ENCODE results near the gene KCNH2.

KCNH2 gene

DNA sequence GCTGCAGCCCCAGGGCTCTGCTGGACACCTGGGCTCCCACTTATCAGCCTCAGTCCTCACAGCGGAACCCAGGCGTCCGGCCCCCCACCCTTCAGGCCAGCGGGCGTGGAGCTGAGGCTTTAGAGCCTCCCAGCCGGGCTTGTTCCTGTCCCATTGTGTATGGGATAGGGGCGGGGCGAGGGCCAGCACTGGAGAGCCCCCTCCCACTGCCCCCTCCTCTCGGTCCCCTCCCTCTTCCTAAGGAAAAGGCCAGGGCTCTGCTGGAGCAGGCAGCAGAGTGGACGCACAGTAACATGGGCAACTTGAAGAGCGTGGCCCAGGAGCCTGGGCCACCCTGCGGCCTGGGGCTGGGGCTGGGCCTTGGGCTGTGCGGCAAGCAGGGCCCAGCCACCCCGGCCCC, 15.4 kb upstream of the KCNH2 start:
- no peak for DNase-seq

DNA sequence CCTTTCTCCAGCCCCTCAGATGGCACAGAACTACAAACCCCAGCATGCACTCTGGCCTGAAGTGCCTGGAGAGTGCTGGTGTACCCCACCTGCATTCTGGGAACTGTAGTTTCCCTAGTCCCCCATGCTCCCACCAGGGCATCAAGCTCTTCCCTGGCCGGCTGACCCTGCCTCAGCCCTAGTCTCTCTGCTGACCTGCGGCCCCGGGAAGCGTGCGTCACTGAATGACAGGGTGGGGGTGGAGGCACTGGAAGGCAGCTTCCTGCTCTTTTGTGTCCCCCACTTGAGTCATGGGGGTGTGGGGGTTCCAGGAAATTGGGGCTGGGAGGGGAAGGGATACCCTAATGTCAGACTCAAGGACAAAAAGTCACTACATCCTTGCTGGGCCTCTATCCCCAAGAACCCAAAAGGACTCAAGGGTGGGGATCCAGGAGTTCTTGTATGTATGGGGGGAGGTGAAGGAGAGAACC, 14.7 kb upstream of the KCNH2 start:
- DNase-seq, result no peak

DNA sequence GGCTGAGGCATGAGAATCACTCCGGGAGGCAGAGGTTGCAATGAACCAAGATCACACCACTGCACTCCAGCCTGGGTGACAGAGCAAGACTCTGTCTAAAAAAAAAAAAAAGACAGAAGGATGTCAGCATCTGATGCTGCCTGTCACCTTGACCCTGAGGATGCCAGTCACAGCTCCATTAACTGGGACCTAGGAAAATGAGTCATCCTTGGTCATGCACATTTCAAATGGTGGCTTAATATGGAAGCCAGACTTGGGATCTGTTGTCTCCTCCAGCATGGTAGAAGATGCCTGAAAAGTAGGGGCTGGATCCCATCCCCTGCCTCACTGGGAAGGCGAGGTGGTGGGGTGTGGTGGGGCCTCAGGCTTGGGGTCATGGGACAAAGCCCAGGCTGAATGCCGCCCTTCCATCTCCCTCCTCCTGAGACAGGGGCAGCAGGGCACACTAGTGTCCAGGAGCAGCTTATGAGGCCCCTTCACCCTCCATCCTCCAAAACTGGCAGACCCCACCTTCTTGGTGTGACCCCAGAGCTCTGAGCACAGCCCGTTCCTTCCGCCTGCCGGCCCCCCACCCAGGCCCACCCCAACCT, 14.0 kb upstream of the KCNH2 start:
- no peak for DNase-seq

DNA sequence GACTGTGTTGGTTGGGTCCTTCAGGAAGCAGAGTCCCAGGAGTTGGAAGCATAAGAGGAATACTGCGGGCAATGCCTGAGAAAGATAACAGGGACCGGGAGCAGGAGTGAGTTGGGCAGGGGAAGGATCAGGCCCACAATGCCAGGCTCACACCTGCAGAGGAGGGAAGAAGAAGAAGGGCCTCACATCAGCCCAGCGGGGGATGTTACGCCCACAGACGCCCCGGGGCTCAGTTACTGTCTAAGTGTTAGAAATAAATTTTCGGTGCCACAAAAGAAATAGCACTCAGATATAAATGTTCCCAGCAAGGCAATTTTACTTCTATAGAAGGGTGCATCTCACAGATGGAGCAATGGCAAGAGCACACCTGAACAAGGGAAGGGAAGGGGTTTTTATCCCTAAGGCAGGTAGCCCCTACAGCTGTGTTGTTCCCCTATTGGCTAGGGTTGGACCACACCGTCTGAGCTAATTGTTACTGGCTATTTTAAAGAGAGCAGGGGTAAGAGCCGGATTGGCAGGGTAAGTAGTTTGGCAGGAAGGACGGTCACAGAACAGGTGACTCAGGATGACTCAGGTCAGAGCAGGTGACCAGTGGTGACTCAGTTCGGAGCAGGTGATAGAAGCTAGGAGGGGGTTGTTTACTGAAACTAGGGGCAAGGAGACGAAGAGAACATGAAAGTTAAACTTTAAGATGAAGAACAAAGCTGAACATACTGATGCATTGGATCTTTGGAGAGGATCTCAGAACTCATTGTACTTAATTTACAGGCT, 12.5 kb upstream of the KCNH2 start, which contains the start of gene NOS3:
NOS3 (plus strand) TSS at position 602 of the 771 bp plus-strand sequence. CDS start 2,787 bp downstream, outside the sequence.
- no peak for DNase-seq

DNA sequence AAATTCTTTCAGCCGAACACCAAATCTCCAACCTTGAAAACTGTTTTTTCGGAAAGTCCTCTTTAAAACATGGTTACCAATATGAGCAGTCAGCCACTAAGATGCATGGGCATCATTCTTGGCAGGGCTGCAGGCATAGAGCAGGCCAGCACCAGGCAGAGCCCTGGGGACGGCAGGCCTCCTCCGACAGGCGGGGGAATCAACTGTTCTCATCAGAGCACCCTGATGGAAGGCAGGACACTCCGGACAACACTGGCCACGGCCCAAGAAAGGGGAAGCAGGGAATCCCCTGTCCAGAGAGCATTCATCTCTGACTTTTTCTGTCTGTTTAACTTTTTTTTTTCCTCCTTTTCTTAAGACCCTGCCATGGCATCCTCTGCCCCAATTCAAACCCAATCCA, 11.3 kb upstream of the KCNH2 start:
- DNase-seq, result no peak

DNA sequence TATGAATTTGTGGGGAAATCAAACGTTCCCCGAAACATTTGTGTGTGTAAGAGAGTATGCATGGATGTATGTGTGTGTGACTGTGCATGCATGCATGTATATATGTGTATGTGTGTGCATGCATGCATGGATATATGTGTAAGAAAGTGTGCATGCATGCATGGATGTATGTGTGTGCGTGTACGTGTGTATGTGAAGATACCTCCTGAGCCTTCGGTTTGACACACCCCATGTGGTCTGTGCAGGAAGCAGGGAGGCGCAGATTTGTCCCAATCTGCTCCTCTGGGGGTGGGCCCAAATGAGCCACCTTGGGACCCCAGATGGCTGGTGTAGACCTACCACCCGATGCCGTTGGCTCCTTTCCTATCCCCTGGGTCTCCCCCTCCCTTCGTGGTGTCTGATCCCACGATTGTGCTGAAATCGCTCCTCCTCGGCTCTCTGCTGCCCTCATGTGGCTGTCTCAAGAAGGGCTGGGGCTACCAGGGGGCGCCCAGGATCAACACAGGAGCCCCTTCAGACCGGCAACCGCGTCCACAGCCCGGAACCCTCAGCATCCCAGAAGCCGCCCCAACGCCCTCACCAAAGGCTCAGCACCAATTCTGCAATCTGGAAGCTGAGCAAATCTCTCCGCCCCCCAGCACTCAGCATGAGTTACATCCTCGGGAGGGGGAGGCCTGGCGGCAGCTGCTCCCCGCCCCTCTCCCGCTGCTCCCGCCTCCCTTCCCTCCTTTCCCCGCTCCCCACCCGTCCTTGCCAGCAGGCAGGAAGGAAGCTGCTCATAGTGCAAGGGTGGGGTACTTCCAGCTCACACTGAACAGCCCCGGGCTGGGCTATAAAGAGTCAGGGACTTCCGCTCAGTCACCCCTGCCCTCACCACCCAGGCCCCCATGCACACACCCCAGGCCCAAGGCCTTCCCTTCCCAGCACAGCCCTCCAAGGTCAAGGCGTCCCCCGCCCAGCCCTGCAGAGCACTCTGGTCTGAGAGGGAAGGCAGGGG, 10.4 kb upstream of the KCNH2 start:
- DNase-seq, result peak; percentile 60

DNA sequence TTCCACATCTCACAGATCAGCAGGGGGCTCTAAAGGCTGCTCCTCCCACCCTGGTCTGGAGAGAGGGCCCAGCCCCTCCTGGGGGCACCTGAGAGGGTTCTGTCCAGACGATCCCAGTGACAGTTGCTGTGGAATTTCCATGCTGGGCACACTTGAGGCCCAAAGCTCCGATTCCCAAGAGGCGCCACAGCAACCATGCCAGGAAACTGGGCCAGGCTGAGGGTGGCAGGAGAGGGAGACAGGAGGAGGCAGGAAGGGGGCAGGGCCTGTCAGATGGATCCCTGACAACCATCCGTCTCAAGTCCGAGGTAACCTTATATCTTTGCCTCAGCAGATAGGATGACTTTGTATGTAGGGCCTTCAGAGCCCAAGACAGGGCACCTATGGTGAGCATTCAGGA, 8.4 kb upstream of the KCNH2 start:
- DNase-seq, result no peak

DNA sequence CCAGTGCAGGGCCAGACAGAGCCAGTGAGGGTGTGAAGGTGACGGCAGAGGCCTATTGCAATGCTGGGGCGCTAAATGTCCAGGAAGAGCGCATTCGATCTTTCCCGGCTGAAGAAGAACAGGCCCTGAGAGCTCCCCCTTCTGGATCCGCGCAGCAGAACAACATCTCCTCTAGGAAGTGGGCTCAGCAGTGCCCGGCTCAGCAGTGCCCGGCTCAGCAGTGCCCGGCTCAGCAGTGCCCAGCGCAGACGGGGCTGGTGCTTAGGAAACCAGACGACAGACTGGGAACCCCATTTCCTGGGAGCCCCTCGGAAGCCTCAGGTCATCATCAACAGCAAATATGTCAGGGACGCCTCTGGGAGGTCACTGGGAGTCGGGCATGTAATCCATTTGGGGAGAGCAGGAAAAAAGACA, 8.0 kb upstream of the KCNH2 start:
- DNase-seq, result peak; percentile 44

DNA sequence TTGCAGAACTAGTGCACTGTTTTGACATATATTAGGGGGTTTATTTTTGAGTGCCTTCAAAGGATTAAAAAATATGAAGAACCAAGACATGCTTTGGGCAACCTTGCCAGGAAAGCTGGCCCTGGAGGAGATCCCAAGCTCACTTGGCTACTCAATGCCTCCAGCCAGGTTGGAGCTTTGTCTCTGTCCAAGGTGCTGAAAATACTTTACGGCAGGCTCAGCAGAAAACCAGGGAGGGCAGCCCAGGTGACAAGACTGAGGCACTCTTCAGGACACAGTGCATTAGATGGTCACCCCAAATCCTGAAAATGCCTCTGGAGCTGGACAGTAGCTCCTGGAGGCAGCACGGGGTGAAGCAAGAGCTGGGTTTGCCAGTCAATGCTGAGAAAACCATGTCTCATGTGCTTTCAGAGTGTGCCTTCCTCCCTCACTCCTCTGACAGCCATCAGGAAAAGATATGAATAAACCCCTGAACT, 5.8 kb upstream of the KCNH2 start:
- DNase-seq, result peak; percentile 42

DNA sequence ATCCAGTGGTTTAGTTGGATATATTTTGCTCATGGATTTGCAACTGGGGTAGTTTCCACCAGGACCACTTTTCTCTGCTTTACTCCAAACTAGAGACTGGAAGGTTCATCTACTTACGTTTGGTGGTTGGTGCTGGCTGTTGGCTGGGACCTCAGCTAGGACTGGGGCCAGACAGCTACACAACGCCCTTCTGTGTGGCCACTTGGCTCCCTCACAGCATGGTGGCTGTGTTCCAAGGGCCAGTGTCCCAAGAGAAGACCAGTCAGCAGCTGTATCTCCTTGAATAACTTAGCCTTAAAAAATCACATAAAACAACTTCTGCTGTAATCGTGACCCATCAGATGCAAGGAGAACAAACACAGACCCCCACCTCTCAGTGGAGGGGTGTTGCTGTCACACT, 4.2 kb upstream of the KCNH2 start:
- no peak for DNase-seq

DNA sequence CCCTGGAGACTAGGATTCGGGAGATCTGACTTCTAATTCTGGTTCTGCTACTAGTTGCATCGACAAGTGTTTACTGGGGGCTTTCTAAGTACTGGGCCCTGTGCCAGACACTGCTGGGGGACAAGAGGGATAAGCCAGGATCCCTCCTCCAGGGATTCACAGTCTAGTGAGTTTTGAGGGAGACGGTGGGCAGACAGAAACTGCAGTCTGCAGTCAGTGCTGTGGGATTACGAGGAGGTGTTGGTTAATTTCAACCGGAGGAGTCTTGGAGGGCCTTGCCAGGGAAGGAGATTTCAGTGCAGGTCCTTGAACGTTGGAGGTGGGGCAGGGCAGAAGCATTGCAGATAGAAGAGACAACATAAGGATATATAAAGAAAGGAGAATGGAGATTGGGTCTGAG, 3.5 kb upstream of the KCNH2 start:
- DNase-seq, result no peak

DNA sequence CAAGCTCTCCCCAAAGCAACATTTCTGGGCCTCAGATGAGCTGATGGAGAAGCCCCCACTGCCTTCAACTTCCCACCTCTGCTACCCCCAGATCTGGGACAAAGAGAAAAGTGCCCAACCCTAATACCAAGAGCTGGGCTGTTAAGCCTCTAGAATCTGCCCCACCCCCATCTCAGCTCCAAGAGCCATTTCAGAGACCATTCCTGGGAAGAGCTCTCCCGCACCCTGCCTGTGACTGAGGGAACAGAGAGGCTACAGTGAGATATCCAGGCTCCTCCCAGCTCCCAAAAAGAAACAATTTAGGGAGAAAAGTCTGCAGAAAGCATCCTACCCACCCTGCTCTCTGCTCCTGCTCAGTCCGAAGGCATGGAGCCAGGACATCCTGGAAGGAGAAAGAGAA, 2.5 kb upstream of the KCNH2 start:
- no peak for DNase-seq

DNA sequence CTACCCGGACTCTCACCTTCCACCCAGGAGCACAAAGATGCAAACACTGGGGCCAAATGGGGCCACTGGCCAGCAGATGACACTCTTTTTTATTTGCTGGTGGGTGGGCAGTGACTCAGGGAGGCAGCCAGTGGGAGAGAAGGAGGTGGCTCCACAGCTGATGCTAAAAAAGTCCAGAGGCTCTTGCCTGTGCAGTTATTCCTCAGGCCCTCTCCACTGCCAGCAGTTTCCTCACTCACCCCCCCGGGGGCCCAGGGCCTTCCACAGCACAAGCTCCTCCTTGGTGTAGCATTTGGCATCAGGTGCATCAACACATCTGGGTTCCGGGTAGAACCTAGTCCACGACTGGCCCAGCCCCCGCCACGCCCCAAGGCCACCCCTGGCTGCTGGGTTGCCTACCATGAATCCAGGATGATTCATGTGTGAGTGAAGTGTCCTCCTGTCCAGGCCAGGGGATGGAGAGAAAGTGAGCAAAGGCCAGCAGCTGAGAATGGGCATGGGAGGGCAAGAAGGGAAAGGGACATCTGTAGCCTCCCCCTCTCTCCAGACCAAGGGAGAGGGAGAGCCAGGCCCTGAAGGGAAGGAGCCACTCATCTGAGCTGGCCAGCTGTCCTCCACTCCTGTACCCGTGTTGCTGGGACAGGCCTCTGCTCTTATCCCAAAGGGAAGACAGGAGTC, 1.7 kb upstream of the KCNH2 start:
- no peak for DNase-seq

DNA sequence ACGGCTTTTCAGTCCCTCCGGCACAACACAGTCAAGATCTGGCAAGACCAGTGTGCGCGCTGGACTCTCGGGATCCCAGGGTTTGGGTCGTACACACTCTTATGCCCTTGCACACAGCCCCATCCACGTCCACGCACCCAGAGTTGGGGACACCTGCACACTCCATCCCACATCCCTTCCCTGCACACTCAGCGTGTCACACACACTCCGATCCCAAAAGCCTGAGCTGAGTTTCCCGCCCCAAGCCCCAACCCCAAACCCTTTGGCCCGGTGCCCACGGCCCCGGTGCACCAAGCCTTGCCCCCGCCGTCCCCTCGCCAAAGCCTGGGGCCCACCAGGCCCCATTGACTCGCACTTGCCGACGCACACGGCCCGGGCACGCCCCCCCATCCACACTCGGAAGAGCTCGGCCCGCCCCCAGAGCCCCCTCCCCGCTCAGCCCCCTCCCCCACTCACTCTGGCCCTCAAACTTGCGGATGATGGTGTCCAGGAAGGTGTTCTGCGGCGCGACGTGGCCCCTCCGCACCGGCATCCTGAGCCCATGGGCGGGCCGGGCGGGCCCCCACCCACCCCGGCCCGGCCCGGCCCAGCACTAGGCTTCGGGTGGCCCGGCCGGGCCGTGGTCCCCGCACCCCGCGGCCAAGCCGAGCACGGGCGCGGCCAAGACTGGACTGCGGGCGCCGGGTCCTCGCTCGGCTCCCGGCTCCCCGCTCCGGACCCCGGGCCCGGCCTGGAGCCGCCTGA, 567 bp downstream of the KCNH2 start:
- no peak for DNase-seq

DNA sequence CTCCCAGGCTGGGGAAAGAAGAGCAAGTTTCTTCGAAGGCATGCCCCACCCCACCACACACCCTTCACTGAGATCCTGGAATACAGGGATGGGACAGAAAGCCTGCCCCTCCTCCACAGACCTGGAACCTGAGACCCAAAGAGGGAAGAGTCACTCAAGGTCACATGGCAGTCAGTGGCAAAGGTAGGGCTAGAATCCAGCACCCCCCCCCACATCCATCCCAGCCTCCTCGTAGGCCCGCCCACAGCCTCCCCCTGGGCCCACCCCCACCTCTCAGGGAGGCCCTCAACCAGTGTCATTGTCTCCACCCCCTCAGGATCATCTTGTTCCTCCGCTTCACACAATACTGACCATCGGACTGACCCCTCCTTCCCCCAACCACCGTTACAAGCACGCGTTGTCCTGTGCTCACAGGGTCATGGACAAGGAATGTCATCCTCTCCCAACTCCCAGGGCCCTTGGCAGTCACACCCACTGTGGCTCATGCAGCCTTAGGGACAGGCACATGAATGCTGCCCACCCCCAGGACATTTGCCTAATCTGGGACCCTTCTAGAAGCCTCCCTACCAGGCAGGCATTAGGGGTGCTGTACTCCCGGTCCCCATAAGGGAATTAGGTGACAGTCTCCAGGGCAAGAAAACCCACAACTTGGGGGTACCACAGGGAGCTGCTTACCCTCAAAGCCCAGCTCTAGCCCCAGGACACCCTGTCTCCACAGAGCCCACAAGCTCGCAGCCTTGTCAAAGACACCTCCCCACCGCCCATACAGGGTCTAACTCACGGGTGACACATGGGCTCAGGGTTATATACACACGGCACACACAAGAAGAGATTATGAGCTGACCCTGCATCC, 1.4 kb downstream of the KCNH2 start:
- DNase-seq, result no peak

DNA sequence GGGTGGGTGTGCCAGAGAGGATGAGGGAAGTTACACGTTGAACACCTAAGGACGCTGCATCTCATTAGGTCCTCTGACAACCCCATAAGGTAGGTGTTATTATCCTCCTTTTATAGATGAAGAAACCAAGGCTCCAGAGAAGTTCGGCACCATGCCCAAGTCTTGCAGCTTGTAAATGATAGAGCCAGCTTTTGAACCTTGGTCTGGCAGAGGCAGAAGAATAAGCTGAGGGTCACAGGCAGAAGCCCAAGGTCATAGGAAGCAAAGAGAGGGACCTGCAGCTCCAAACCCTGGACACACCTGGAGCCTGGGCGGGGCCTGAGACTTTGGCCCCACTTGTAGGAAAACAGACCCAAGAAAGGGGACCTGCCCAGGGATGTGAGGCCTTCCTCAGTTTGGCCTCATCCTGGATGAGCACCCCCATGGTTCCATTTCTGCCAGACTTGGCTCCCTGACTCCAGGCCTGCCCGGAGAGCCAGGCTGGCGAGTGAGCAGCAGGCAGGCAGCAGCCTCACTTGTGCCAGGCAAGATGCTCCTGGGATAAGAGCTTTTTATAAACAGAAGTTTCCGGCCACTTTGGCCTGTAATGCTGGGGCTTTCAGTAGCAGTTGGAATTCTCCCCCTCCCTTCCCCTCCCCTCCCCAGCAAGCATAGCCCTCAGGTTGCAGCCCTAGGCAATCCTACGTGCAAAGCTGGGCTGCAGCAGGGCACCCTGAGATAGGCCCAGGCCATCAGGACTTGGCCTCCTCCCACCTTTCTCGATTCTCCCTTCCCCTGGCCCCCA, 2.4 kb downstream of the KCNH2 start:
- DNase-seq, result no peak

DNA sequence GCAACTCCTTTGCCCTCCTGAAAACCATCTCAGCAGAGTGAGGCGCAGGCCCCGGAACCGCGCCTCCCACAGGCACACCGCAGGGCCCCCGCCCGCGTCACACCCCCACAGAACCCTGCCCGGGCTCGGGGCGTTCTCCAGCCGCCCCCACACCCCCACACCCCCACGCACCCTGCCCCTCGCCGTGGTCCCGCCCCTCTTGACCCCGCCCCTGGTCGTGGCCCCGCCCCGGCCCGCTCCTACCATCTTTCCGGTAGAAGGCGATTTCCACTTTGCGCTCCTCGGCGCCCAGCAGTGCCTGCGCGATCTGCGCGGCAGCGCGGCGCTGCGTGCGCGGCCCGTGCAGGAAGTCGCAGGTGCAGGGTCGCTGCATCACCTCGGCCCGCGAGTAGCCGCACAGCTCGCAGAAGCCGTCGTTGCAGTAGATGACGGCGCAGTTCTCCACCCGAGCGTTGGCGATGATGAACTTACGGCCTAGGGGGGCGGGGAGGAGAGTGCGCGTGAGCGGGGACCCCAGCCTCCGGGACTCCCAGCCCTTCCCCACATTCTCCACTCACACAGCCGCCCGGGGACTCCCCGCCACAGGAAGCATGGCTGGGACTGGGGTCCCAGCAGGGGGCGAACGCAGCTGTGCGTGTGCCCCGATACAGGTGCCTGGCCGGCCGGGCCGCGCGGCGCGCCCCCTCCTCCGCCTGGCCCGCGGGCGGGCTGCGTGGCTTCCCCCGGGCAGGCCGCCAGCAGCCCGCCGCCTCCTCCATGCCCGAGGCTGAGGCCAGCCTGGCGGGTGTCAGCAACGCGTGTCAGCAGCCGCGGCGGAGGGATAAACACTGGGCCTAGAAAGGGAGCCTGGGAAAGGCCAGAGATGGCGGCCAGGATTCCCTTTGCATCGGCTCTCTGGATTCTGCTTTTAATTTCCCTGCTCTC, 3.4 kb downstream of the KCNH2 start:
- DNase-seq, result peak; percentile 80

DNA sequence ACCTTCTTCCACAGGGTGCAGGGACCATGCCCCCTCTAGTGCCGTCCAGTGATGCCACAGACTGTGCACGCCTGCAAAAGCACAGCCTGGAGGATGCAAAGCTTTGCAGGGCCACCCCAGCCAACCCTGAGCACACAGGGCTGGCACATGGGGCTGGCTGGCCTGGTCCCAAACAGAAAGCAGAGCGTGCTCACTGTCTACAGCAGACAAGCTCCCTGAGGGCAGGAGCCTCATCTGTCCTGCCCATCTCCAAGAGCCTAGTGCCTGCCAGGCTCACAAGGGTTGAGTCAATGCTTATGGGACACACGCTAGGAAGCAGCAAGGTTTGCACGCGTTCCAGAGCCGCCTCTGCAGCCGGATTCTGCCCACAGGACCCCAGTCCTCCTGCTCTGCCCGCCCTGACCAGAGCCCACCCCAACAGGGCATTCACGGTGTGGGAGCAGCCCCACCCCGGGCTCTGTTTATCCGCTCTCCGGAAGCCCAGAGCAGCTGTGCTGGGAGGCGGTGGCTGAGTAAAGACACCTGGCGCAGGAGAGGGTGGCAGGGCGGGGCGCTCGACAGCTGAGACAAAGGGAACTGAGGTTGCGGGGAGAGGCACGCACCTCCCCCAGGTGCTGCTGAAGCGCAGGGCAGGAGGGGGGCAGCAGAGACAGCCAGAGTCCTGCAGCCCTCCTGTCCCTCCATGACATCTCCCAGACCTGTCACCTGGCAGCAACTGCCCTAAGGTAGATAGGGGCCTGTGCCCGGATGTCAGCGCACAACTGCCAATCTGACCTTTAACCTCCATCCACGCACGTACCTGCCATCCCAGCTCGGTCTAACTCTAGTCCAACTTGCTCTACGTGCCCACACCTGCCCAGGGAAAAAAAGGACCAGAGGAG, 4.3 kb downstream of the KCNH2 start:
- DNase-seq, result peak; percentile 58

All from central memory CD4-positive, alpha-beta T cell (primary cell).